ENCODE data around the gene DRAM2.

GRCh38 chr1:111131693-111132092 lies 8.2 kb downstream of the DRAM2 start:
- TF ChIP-seq CTCF (IDR thresholded peaks at IDR 0.05; ENCODE audit: extremely low read depth in 1 of 2, insufficient read depth in 1 of 2, low read depth in 1 of 2, low read length in 2 of 2), result no peak
- TF ChIP-seq POLR2A (IDR thresholded peaks at IDR 0.05; ENCODE audit: low read depth, low read length), result no peak
- no peak for TF ChIP-seq FOS (IDR thresholded peaks at IDR 0.05; ENCODE audit: borderline replicate concordance, insufficient read depth, low read length)
- TF ChIP-seq POLR2AphosphoS5 (IDR thresholded peaks at IDR 0.05; ENCODE audit: insufficient read depth, low read depth, low read length), result no peak
- TF ChIP-seq JUN (IDR thresholded peaks at IDR 0.05; ENCODE audit: borderline replicate concordance, insufficient read depth, insufficient read length, low read depth), result no peak
- no peak for TF ChIP-seq EZH2 (IDR thresholded peaks at IDR 0.05; ENCODE audit: borderline replicate concordance, low read depth, low read length, severe bottlenecking)
- TF ChIP-seq MYC (IDR thresholded peaks at IDR 0.05; ENCODE audit: low read depth, low read length), result no peak
- no peak for TF ChIP-seq MAX (IDR thresholded peaks at IDR 0.05; ENCODE audit: insufficient read depth, insufficient read length)
